Measurements from ENCODE around the gene GALNT13.

GALNT13 gene

DNA sequence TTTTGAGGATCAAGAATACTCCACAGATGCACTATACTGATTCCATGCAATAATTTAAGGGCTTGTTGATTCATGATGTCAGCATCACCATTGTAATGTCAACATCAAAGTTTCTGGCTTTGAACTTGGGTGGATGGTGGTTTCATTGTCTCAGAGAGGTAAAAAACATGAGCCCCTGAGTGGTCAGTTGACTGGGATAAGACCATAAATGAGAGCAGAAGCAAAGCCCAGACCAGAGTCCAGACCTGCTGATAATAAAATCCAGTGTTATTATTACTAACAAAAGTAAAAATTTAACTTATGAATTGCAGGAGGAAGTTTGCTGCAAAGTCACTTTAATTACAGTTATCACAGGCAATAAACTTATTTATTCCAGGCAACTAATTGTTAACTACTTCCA, 358.2 kb downstream of the GALNT13 start:
- no peak for DNase-seq

DNA sequence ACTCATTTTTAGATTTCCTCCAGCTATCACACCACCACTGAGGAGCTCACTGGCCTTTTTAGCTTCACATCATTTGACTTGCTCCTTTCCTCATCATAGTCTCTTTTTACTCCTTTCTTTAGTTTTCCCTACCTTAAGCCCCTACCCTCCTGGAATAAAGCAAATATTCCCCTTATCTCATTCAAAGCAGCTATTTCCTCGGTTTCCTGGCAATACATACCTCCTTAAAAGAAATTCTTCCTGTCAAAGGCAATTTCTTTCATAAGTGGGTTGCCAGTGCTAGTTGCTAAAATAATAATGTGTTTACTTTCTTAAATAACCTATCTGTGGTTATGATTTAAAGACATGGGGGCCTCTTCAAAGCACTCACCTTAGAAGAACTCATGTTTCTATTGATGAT, 359.3 kb downstream of the GALNT13 start:
- no peak for DNase-seq

DNA sequence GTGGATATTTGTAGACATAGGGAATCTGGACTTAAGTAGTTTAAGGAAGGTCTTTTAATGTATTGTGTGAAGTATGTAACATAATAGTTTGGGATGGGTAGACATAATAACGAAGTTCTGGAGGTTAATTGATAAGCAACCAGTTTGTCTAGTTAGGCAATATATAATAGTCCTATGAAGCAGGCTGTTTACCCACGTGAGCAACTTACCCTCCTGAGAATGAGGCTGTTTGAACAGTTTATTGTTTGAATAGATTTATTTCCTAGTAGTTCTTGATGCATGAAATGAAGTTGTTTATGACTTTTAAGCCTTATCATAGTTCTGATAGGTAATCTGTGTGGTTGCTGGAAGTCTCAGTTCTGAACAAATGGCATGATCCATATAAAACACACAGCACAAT, 361.5 kb downstream of the GALNT13 start:
- DNase-seq, result no peak

DNA sequence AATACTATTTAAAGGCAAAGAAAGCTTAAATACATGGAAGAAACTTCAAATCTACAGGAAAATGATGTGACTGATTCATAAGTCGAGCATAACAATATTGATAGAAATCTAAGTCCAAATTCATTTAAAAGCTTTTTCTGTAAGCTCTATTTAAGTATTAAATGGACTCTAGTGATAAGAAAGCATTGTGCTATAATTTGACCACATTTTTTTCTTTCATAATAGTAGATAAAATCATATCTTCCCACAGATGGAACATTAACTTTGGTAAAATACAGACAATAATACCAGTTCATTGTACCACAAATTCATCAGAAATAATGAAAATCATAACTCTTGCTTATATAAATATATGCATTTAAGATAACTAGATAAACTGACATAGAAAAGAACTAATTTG, 366.5 kb downstream of the GALNT13 start:
- no peak for DNase-seq

DNA sequence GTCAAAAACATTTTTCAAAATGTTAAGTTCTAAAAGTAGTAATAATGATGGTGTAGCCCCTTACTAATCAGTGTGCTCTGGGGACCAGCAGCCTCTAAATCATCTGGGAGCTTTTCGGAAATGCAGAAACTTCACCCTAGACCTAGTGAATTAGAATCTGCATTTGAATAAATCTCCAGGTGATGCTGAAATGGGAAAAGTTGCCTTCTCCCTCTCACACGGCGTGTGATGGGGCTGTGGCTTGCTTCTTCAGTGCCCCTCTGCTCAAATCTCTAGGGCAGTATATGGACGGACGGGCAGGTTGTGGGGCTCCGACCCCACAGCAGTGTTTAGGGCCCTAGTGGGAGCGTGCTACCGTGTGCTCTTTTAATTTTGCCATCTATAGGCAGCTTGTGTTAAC, 368.6 kb downstream of the GALNT13 start:
- no peak for DNase-seq

DNA sequence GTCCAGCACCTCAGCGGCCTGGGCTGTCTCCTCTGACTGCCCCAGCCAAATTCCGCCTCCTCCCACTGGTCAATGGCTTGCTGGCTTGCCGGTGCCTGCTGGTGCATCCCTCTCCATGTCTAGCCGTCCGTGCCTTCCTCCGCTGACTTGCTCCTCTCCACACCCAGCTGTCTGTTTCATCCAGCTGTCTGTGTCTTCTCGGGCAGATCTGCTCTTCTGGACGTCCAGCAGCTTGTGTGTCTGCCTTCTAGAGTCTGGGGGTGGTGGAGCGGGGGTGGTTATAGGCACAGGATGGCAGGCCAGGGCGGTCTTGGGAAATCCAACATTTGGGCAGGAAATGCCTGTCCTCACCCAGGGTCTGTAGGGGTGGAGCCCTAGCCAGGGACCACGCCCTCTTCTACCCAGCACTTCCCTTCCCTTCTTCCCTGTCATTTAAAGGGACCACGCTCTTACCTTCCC, 369.2 kb downstream of the GALNT13 start:
- no peak for DNase-seq

DNA sequence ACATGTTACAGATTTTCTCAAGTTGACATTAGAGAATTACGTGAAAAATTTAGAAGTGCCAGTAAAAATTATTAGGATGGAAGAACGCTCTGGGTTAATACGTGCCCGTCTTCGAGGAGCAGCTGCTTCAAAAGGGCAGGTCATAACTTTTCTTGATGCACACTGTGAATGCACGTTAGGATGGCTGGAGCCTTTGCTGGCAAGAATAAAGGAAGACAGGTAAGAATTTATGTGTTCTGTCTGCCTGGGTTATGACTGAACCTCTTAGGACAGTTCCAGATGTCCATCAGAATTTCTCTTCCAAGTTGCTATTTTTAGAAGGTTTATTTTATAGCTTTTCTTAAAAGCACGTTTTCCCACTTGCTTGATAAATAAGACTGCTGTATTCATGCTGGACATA, 371.0 kb downstream of the GALNT13 start:
- DNase-seq, result no peak

DNA sequence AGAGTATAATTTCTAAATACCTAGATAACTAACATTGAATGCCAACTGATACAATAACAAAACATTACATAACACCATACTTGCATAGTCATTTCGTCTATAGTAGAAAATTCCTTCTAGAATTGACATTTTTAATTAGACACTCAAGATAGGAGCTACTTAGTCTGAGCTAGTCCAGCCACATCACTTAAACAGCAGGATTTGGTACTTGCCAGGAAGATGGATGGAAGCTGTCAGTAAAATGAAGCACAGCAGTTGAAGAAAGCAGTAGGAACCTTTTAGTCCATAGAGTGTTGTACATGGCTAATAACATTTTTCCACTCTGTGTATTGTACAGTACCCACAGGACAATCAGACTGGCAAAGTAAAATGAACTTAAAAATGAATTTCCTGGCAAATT, 372.0 kb downstream of the GALNT13 start:
- no peak for DNase-seq

DNA sequence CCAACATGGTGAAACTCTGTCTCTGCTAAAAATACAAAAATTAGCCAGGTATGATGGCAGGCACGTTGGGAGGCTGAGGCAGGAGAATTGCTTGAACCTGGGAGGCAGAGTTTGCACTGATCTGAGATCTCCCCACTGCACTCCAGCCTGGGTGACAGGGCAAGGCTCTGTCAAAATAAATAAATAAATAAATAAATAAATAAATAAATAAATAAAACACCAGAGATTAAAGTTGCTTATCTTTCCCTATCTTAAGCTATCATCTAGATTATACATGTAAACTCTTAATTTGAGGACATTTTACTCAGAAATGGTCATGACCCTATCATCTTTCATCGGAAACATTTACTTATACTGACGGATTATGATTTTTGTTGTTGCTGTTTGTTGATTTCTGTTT, 373.2 kb downstream of the GALNT13 start:
- DNase-seq, result no peak

DNA sequence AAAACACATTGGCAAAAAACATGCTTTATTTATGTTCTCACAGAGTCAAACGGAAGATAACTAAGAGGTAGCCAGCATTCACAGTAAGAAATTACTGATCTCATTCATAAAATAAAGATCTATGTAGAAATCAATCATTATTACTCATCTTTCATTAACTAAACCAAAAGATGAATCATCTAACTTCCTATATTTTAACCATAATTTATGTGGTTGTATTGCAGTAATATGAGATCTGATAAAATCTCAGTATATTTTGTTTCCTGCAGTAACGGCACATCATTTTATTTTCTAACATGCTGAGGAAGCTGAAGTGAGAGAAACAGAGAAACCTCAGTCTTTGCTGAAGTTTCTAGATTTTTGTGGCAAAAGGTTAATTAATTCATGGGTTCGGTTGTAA, 375.8 kb downstream of the GALNT13 start:
- DNase-seq, result no peak

DNA sequence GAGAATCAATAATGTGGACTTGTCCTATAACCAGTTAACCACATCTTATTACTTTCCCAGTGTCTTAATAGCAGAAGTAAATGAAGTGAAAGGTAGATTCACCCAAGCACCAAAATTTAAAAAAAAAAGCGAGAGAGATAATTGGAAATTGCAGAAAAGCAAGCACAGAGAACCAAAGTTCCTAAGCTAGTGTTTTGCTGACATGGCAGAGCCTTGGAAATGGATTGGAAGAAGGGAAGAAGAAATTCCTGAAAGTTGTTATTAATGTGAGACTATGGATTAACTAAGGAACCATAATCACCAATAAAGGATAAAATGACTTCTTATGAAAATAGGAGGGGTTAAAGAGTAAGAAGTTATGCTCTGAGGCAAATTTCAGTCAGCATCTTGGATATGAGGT, 384.4 kb downstream of the GALNT13 start:
- no peak for DNase-seq

DNA sequence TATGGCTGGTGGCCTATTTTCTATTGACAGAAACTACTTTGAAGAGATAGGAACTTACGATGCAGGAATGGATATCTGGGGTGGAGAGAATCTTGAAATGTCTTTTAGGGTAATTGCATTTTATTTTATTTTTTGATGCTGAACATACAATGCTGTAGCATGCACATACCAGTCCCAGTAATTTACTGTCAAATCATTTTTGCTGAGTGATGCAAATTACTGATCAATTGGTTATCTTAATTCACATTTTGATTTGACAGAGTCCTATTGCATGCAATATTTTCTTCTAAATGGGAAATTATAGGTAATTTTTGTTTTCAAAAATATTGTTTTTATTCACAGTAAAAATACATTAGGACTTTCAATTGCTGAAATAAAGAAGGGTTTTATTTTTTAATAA, 387.3 kb downstream of the GALNT13 start:
- no peak for DNase-seq

DNA sequence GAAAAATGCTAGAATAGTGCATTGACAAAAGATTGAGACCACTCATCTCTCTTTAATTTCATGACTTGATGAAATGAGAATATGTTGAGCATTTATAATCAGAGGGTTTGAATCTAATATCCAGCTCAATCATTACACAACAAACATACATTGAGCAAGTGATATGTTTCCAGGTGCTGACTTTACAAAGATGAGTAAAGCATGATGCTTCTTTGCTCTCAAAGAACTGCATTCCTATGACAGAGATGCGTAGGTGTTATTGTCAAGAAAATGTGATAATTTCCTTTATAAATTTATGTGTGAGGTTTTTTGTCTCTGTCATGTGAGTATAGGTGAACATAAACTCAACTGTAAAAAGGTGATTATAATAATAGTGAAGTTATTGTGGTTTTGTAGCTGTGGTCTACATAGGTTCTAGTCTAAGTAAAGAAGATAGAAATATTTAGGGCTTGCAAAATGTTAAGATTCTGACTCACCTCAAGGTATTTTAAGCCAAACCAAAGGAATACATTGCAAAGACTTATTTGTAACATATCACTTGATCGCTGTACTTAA, 389.8 kb downstream of the GALNT13 start:
- no peak for DNase-seq

DNA sequence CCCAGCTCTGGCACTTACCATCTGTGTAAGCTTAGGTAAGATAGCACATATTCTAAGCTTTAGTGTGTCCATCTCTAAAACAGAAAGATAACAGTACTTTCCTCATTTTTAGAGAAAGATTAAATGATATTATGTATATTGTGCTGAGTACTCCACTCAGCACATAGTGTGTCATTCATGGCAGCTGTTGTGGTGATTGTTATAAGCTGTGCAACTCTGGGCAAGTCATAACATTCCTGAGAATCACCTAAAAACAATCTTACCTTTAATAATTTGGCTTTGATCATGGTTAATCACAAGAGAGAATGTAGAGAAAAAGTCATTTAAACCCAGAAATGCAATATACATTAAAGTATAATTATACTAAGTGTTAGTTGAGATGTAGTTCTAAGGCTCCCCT, 391.5 kb downstream of the GALNT13 start:
- no peak for DNase-seq

DNA sequence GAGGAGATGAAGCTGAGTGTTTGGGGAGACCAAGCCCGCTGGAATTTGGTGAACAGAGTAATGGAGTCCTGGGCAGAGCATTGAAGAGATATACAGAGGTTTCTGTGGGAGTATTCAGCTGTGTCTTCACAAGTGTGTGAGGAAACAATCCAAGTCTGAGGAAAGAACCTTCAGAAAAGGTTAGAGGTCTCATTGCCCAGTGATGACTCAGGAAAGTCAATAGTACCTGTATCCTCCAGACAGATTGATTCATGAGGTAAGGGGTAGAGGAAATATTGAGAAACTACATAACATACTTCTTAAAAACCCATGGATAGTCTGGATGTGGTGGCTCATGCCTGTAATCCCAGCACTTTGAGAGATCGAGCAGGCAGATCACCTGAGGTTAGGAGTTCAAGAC, 392.3 kb downstream of the GALNT13 start:
- DNase-seq, result no peak

DNA sequence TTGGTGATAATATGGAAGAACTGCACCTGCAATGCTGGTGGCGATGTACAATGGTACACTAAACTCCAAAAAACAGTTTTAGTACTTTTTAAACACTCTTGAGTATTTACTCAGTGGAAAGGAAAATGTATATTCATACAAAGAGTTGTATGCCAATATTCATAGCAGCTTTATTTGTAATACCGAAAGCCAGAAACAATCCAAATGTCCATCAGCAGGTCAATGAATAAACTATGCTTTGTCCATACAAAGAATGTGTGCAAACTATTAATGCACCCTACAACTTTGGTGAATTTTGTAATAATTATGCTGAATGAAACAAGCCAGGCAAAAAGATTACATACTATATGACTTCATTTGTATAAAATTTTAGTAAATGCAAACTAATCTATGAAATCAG, 396.3 kb downstream of the GALNT13 start:
- DNase-seq, result no peak

DNA sequence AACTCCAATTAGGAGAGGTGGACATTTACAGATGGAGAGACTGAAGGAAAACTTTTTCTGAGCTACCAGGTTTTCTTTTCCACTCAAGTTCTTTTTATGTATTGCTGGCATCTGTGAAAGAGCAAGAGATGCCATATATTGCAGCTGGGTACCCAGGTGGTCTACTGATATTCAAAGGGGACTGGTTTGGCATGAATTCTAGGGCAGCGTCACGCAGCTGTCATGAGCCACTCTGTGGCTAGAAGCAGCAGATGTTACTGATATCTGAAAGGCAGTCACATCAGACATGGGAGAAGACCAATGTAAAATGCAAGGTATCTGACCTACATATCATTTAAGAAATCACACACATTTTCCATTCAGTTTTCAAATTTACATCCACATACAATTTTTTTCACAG, 408.8 kb downstream of the GALNT13 start:
- DNase-seq, result no peak

DNA sequence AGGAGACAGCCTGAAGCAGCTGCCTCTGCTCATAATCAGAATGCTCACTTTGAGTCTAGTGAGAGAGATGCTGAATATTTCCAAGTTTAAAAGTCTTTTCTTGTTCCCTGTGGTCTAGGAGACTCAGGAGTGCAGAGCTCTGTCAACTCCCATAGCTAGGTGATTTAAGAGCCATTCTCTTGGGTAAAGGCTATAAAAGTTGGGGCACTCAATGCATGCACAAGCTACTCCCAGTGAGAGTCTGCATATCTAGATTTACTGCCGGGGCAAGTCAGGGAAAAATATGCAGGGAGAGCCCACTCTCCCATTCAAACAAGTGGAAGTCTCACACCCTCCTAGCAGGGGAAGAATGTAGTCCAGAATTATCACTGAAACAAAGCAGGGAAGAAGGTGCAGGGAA, 418.1 kb downstream of the GALNT13 start:
- no peak for DNase-seq

DNA sequence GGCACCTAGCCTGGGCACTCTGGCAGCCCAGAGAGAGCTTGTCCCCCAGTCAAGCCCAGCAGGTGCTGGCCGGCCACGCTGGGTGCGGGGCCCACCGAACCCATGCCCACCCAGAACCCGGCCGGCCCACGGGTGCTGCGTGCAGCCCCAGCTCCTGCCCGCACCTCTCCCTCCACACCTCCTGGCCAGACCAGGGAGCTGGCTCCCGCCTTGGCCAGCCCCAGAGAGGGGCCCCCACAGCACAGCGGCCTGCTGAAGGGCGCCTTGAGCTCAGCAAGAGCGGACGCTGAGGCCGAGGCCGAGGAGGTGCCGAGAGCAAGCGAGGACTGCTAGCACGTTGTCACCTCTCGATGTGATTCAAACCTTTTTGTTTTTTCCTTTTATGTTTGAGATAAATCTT, 419.8 kb downstream of the GALNT13 start:
- no peak for DNase-seq

DNA sequence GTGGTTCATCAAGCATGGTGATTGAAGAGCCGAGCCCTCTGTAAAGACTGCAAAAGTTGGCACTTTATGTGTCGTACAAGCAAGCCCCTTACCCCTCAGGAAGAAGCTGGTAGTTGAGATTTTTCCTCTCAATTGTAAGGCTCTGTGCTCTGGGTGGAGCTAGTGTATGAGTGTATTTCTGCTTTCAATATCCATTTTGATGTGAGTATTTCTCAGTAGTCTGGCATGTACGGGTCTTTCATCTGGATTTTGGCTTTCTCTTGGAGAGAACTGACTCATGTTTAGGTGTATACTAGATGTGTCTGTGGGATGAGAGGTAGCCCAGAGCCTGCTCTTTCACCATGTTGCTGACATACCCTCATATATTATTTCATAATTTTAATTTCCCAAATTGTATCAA, 420.2 kb downstream of the GALNT13 start:
- no peak for DNase-seq

DNA sequence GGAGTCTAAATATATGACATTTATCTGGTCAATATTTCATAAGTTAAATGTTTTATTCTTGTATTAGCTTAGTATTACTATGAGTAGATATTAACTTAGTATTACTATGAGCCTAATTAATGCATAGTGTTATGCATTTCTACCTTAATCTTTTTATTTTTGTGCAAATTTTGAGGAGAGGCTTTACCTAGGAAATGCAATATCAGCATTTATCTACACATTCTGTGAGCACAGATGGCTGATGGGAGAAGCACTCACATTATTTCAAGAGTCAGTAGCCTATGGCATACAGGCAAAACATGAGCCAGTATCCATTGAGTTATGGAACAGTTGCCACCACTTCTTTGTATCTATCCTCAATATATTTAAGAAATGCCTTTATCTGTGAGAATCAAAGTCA, 422.1 kb downstream of the GALNT13 start:
- DNase-seq, result no peak

DNA sequence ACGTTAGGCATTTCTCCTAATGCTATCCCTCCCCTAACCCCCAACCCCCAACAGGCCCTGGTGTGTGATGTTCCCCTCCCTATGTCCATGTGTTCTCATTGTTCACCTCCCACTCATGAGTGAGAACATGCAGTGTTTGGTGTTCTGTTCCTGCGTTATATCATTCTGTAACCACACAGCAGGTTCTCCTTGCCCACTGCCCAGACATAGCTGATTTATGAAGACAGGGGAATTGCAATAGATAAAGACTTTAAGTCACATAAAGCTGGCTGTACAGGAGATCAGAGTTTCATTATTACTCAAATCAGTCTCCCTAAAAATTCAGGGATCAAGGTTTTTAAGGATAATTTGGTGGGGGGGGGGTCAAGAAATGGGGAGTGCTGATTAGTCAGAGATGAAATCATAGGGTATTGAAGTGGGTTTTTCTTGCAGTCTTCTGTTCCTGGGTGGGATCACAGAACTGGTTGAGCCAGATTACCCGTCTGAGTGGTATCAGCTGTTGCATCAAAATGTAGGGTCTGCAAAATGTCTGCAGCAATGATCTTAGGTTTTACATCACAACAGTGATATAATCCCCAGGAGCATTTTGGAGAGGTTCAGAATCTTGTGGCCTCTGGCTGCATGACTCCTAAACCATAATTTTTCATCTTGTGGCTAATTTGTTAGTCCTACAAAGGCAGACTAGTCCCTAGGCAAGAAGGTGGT, 434.7 kb downstream of the GALNT13 start:
- DNase-seq, result no peak

DNA sequence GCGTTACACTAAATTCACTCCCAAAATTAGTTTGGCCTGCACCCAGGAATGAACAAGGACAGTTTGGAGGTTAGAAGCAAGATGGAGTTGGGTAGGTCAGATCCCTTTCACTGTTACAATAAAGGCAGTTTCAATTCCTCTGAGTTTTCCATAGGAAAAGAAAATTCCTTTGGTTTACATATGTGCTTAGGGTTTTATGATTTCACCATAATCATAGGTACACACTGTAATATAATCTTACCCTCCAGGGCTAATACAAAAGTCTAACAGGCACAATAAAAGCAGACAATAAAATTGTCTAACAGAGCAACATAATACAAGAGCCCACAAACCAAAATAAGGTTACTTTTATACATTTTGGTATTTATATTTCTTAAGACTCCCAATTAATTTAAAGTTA, 435.3 kb downstream of the GALNT13 start:
- no peak for DNase-seq

DNA sequence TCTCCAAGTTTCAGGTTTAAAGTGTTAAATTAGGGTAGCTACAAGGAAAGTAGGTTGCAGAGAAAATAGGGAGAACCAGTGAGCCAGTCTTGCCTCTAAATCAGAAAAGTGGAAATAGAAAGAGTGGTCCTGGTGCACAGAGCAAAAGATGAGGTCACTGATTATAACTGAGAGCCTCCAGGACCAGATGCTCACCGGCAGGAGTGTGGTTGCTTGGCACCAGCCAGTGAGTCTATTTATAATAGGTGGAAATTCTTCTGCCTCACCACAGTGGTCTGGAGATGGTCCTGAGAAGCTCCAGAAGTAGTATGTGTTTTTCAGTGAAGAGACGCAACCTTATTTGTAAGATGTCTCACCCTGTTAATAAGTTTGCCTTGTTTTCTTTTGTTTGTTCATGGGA, 452.9 kb downstream of the GALNT13 start:
- no peak for DNase-seq

DNA sequence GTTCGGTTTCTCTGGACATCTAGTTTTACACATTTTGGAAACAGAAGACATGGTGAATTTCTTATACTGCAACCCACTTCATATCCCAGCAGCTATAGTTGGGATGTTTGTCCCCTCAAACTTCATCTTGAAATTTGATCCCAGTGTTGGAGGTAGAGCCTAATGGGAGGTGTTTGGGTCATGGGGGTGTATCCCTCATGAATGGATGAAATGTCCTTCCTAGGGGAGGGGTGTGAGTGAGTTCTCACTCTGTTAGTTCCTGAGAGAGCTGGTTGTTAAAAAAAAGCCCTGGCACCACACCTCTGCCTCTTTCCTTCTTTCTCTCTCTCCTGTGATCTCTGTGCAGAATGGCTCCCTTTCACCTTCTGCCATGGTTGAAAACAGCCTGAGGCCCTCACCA, 457.8 kb downstream of the GALNT13 start:
- DNase-seq, result no peak

Measured in stimulated activated CD4-positive, alpha-beta T cell treated with anti-CD3 and anti-CD28 coated beads, Interleukin-2, amount 100 ng/mL, for 48 hours (primary cell).